Erythroblast (primary cell): ENCODE results near the gene EPB41L2.

Experiments used
- GATA1 ChIP-seq: IDR thresholded peaks from 2 replicates; pipeline ENCODE4 v1.6.1; 2011; ENCODE audit warnings: low read depth, mild to moderate bottlenecking, control low read depth, low read length, moderate library complexity
- POLR2A ChIP-seq: IDR thresholded peaks from 2 replicates; pipeline ENCODE4 v1.6.1; 2011; ENCODE audit warnings: mild to moderate bottlenecking, low read length

- TF ChIP-seq POLR2A (no peak), GATA1 (no peak)
Measured at GRCh38 chr6:130961148-130961547, 101.9 kb downstream of the EPB41L2 start.
